SJCRH30 (cell line): ENCODE data around the gene MTM1. TPM values are rescaled to one million over a fixed set of nuclear protein-coding genes. Genes with fewer than 3 reads are reported as not detected.
A peak's percentile ranks its signal among the peaks of the same experiment; 100 is the strongest.

Experiments used
- DNase-seq, 2 experiments: peaks; one replicate each; pipeline ENCODE4 v3.0.0-alpha.2; 2015 to 2020
- H3K27ac ChIP-seq: fragments of 250-450 bp; sonication (Bioruptor Pico); 2 replicates; pipeline ENCODE4 v1.5.1; 2020; ENCODE audit warnings: mild to moderate bottlenecking, moderate library complexity
- H3K27me3 ChIP-seq: fragments of 250-450 bp; sonication (Bioruptor Pico); 2 replicates; pipeline ENCODE4 v1.5.1; 2020; ENCODE audit warnings: mild to moderate bottlenecking, moderate library complexity
- H3K36me3 ChIP-seq: fragments of 250-450 bp; sonication (Bioruptor Pico); 2 replicates; pipeline ENCODE4 v1.5.1; 2020; ENCODE audit warnings: mild to moderate bottlenecking, moderate library complexity
- H3K4me1 ChIP-seq: fragments of 250-450 bp; sonication (Bioruptor Pico); 2 replicates; pipeline ENCODE4 v1.5.1; 2020; ENCODE audit warnings: mild to moderate bottlenecking, moderate library complexity
- H3K4me3 ChIP-seq: fragments of 250-450 bp; sonication (Bioruptor Pico); 2 replicates; pipeline ENCODE4 v1.5.1; 2020; ENCODE audit warnings: mild to moderate bottlenecking, moderate library complexity
- H3K9me3 ChIP-seq: fragments of 250-450 bp; sonication (Bioruptor Pico); replicated peaks from 2 replicates; pipeline ENCODE4 v1.5.1; 2020; ENCODE audit warnings: mild to moderate bottlenecking, moderate library complexity
- total RNA-seq: library from RNA; depleted of rRNA; stranded (reverse); fragments of >200 nt; shearing (Covaris generic); gene quantifications from 2 replicates; pipeline ENCODE4 v1.2.3, GENCODE V29; 2014

The MTM1 gene
- total RNA-seq, 1 experiment from 2014 or later: 5.3 TPM

DNA sequence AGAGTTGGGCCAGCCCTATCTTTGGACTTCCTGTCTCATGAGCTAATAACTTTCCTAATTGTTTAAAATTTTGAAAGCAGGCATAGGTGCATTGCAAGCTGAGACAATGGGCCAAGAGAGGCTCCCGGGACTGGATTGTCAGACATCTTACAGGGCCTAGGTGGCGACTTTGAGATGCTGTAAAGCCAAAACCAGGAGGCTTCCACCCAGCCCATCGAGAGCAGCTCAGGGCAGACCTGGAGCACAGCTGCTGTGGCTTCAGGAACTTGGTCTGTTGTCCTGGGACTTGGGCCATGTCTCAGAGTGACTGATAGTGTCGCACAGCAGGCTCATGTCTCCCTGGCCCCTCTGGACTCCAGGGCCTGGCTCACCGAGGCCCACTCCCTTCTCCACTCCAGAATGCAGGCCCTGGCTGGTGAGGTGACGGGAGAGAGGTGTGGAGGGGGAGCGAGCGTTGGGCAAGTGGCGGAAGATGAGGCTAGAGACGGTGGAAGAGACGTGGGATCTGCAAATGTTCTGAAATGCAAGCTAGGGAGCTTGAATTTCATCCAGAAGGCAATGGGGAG is 24.1 kb upstream of the MTM1 start:
- no peaks in the 10 kb centered on the region for H3K36me3 ChIP-seq
- H3K27me3 ChIP-seq: no peaks in the 10 kb centered on the region
- no peak overlapping the region for H3K27ac ChIP-seq
- H3K9me3 ChIP-seq: no peaks in the 10 kb centered on the region
- DNase-seq: peak in 1 of 2 experiments; percentile 17
- H3K4me3 ChIP-seq: no peak overlapping the region
- no peaks in the 10 kb centered on the region for H3K4me1 ChIP-seq

DNA sequence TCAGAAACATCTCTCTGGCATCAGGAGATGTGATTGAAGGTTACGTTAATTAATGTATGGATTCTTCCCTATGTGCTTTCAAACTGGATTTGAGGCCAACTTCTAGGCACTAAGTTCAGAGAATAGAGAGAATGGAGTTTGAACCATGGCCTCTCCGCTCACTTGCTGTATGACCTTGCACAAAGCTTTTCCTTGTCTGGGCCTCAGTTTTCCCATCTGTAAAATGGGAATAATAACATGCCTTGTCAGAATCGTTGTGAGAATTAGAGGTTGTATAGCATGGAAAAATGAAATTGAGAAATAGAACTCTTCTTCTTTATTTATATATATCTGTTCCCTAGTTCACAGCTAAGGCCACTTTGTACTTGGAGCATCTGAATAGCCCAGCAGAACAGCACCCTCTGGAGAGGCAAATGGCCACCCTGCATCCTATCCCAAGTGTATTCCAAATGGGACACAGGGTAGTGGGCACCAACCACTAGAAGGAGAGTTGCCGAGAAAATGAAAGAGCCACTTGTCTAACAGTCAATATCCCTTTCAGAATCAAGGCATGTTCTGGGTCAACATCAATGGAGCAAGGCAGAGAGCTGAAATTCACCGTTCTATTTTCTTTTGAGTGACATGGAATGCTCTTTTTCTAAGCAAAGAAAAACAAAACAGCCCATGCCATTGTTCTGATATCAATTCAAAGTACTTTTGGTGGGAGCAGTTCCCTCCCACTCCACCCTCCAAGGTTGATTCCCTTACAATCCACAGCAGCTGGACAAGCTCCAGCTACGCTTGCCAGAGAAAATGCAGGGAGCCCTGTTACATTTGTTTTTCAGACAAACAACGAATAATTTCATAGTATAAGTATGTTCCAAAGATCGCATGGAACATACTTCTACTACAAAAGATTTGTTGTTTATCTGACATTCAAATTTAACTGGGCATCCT is 23.3 kb upstream of the MTM1 start:
- H3K36me3 ChIP-seq: no peaks in the 10 kb centered on the region
- no peak overlapping the region for H3K27ac ChIP-seq
- no peaks in the 10 kb centered on the region for H3K4me1 ChIP-seq
- no peaks in the 10 kb centered on the region for H3K9me3 ChIP-seq
- no peak for DNase-seq
- H3K27me3 ChIP-seq: no peaks in the 10 kb centered on the region
- H3K4me3 ChIP-seq: no peak overlapping the region

DNA sequence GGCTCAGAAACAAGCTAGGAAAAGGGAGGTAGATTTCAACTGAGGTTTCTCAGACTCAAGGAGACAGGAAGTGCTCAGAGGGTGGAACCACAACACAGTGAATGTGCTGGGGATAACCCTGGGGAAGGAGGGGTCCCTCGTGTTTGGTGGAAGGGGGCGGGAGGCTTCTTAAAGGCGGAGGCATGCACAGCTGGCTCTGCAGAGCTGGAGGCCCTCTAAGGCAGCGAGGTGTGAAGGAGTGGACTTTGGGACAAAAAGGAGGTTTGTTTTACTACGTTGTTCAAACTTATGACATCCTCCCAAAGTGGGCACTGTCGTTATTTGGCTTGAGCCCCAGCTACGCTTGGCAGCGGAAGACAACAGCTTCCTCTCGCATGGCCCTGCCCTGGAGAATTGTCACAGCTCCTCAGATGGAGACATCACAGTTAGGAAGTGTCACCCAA is 21.7 kb upstream of the MTM1 start:
- Histone ChIP-seq H3K27me3 (no peaks in the 10 kb centered on the region), H3K27ac (no peak overlapping the region), H3K4me3 (no peak overlapping the region)

DNA sequence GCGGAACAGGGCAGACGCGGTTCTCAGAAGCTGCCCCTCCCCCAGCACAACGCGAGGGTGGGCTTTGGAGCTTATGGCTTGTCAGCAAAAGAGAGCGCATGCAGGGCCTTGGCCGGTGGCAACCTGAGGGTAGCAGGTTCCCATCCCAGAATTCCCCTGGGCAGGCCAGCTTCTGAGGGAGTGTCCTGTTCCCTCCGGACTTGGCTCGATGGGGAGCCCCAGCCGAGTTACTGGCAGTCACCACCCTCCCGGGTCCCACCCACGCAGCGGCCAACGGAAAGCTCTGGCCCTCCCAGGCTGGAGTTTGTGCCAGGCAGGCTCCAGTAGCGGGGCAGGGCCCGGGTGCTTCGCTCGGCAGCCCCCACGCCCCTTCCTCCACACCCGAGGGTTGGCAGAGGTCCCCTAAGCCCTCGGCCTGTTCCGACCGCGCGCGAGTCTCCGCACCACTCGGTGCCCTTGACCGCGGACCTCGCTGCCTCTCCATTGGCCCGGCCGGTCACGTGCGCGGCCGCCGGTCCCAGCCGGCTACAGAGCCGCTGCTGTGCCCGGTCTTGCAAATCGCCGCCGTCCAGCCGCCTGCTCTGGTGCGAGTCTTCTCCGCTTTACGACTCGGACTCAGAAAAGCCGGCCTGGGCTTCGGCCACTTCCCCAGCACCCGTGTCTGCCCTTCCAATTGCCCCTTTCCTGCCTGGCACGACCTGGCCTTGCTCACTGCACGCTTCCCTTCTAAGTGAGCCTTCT is 20.9 kb upstream of the MTM1 start:
- Histone ChIP-seq H3K4me3 (no peak overlapping the region), H3K36me3 (no peaks in the 10 kb centered on the region), H3K27ac (no peak overlapping the region), H3K4me1 (no peaks in the 10 kb centered on the region), H3K9me3 (no peaks in the 10 kb centered on the region), H3K27me3 (no peaks in the 10 kb centered on the region)
- DNase-seq: no peak

More for the DNA sequence above, 21.7 kb upstream of the MTM1 start:
- no peaks in the 10 kb centered on the region for H3K9me3 ChIP-seq
- no peaks in the 10 kb centered on the region for H3K4me1 ChIP-seq
- peak; percentile 9 to 20 for DNase-seq
- no peaks in the 10 kb centered on the region for H3K36me3 ChIP-seq

DNA sequence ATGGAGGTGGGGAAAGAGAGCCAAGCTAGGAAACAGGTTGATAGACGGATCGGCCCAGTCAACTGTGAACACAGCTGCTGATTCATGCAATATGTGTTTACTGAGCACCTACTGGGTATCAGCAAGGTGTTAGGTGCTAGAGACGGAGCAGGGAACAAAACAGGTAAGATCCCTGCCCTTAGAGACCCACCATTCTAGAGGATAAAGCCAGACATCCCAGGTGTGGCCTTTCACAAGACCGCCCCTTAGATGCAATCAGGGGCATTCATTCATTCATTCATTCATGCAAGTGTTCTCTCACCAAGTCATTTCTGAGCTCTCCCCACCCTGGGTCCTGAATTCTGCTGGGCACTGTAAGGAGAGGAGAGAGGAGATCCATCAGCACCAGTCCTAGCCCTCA is 20.2 kb upstream of the MTM1 start:
- Histone ChIP-seq H3K36me3 (no peaks in the 10 kb centered on the region), H3K4me3 (no peak overlapping the region), H3K27me3 (no peaks in the 10 kb centered on the region), H3K9me3 (no peaks in the 10 kb centered on the region), H3K4me1 (no peaks in the 10 kb centered on the region), H3K27ac (no peak overlapping the region)
- DNase-seq: no peak

DNA sequence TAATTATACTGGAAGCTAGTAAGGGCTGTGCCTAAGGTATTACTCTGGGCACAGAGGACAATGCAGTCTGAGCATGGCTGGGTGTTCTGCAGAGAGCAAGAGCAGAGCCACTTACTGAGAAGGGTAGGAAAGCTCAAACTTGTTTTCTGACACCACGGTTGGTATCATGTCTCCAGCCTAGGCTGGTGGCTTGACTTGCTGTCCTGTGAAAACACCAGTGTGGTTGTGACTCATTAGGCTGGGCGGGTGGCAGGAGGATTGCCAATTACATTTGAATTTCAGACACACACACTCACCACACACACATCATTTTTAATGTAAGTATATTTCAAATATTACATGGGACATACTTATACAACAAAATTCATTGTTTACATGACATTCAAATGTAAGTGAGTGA is 19.7 kb upstream of the MTM1 start:
- Histone ChIP-seq H3K36me3 (no peaks in the 10 kb centered on the region), H3K27me3 (no peaks in the 10 kb centered on the region), H3K27ac (no peak overlapping the region), H3K4me1 (no peaks in the 10 kb centered on the region), H3K9me3 (no peaks in the 10 kb centered on the region), H3K4me3 (no peak overlapping the region)
- DNase-seq: no peak

DNA sequence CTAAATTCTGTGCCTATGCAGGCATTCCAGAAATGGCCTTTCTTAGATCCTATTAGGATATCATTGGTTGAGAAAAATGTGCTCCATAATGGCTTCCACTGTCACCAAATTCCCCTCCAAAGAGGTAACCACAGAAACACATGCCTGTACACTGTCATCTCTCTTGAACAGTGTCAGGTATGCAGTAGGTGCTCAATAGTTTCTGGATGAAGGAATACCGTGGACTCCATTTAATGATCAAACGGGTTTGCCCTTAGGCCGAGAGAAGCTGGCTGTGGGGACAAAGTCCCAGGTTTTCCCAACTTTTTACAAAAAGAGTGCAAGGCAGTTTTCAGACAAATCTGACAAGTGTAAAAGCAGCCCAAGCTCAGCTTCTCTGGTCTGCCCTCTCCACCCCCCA is 16.5 kb upstream of the MTM1 start:
- no peak for DNase-seq
- Histone ChIP-seq H3K27me3 (no peaks in the 10 kb centered on the region), H3K4me1 (no peaks in the 10 kb centered on the region), H3K36me3 (no peaks in the 10 kb centered on the region), H3K4me3 (no peak overlapping the region), H3K27ac (no peak overlapping the region), H3K9me3 (no peaks in the 10 kb centered on the region)

DNA sequence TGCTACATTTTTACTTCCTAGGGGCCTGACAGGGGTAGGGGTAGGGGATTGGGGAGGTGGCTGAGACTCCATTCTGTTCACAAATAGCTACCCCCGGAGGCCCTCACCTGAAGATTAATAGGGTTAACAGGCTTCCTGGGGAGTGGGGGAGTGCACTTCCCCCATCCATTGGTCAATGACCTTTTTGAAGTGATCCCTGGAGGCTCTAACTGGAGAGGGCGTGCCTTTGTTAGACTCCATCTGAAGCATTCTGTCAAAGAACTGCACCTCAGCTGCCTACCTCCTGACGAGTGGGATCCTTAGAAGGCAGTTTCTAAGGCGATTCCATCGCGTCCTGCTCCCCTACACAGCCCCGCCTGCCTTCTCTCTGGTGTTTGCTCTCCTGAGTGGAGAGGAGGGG is 10.0 kb upstream of the MTM1 start:
- no peaks in the 10 kb centered on the region for H3K27me3 ChIP-seq

DNA sequence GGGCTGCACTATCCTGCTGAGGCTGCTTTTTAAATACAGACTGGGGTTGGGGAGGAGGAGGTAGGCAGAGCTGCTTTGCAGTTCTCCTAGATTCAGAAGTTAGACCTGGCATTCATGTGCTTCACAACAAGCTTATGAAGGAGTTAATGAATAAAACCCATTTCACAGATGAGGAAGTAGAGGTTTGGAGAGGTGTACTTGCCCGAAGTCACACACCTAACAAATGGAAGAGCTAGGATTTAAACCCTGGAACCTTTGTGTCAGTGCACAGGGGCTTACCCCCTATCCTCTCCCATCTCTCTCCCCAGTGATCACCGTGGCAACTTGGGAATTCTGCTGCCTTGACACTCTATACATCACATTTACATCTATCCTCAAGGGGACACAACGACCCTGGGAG is 3.6 kb upstream of the MTM1 start:
- Histone ChIP-seq H3K4me1 (peaks cover 2% of the 10 kb centered on the region; the same call in 1 of the 2 replicates), H3K27me3 (no peaks in the 10 kb centered on the region), H3K9me3 (no peaks in the 10 kb centered on the region), H3K27ac (no peak overlapping the region), H3K4me3 (no peak overlapping the region), H3K36me3 (no peaks in the 10 kb centered on the region)
- DNase-seq: no peak

More for the DNA sequence above, 10.0 kb upstream of the MTM1 start:
- 0 out of 2 replicates have a peak overlapping the region, but pooled peaks have one; percentile 23 for H3K27ac ChIP-seq
- H3K4me1 ChIP-seq: no peaks in the 10 kb centered on the region
- peak overlapping the region; percentile 21 for H3K4me3 ChIP-seq
- no peaks in the 10 kb centered on the region for H3K9me3 ChIP-seq
- peak in 1 of 2 experiments; percentile 27 for DNase-seq
- no peaks in the 10 kb centered on the region for H3K36me3 ChIP-seq

DNA sequence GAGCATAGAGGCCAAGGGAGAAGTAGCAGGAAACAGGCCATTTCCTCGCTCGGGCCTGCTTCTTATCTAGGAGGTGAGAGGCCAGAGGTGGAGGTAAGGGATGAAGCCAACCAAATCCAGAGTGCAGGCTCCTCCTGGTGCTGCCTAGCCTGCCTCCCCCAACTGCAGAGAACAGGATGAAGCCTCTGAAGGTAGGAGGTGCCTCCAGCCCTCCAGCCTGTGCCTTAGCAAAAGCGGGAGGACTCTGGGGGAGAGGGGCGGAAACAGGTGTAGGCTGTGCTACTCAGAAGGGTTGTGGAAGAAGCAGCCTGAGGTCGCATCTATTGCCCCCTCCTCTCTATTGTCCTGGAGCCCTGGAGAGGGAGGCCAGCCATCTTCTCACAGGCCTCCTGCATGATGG is 2.9 kb upstream of the MTM1 start:
- H3K9me3 ChIP-seq: no peaks in the 10 kb centered on the region
- H3K36me3 ChIP-seq: no peaks in the 10 kb centered on the region
- peaks cover 2% of the 10 kb centered on the region; the same call in 1 of the 2 replicates for H3K4me1 ChIP-seq
- H3K27me3 ChIP-seq: no peaks in the 10 kb centered on the region
- H3K27ac ChIP-seq: no peak overlapping the region
- DNase-seq: peak; percentile 48 to 57
- H3K4me3 ChIP-seq: no peak overlapping the region

DNA sequence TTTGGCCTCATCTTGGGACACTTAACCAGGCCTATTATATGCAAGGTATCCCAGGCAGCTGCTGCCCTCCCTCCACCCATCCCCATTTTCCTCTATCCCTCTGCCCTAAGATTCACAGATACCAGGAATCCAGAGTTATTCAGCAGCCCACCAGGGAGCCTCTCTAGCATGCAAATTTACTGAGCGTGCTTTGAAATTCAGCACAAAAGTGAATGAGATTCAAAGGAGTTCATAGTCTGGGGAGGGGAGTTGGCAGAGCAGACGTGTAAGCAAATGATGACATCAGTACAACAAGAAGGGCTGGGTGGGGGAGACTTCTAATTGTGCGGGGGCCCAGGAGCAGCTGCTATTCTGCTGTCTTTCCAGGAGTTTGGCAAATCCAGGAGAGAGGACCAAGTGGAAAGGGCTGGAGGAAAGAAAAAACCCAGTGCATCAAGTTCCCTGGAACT is 1.7 kb upstream of the MTM1 start:
- Histone ChIP-seq H3K27ac (peak overlapping the region; percentile 22; the same call in 1 of the 2 replicates), H3K4me1 (peaks cover 2% of the 10 kb centered on the region; the same call in 1 of the 2 replicates), H3K36me3 (no peaks in the 10 kb centered on the region), H3K4me3 (no peak overlapping the region), H3K9me3 (no peaks in the 10 kb centered on the region), H3K27me3 (no peaks in the 10 kb centered on the region)
- DNase-seq: peak; percentile 62 to 78

DNA sequence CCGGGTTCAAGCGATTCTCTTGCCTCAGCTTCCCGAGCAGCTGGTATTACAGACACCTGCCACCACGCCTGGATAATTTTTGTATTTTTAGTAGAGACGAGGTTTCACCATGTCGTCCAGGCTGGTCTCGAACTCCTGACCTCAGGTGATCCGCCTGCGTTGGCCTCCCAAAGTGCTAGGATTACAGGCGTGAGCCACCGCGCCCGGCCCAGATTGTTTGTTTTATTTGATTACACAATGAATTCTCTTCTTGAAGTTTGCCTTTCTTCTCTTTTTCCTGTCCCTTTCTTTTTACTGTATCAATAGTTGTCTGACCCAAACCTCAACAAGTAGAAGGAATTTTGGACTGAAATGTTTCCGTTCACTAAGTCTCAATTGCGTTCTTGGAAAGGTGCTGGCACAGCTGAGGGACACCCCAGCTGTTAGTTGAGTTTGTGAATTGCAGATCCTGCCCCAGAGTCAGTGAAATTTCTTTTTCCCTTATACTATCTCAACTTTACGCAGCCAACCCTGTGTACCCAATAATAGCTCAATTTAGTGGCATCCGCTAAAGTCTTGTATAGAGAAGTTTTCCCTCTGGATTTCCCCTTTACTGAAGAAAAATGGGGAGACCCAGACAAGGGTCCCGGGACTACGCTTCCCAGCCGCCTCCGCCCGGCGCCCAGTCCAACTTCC is 639 bp upstream of the MTM1 start:
- Histone ChIP-seq H3K9me3 (no peaks in the 10 kb centered on the region), H3K27ac (peak overlapping the region; percentile 27; the same call in 1 of the 2 replicates), H3K36me3 (no peaks in the 10 kb centered on the region), H3K27me3 (no peaks in the 10 kb centered on the region), H3K4me1 (peaks cover 2% of the 10 kb centered on the region; the same call in 1 of the 2 replicates), H3K4me3 (peak overlapping the region; percentile 45)
- DNase-seq: no peak

DNA sequence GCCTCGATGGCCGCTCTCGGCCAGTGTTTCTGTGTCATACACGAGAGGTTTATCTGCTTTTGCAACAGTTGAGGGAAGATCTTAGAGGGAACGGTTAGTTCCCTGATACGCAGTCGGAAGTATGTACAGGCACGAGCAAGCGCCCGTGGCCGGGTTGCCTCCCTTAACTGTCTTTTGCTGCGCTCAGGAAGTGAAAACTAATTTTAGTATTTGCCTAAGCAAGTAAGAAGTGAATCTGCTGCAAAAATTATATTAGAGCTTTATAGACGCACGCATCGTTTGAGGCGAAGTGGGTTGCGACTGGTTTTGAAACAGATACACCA is 695 bp downstream of the MTM1 start:
- Histone ChIP-seq H3K27me3 (no peaks in the 10 kb centered on the region), H3K4me3 (peak overlapping the region; percentile 91), H3K27ac (peak overlapping the region; percentile 12; the same call in 1 of the 2 replicates), H3K4me1 (peaks cover 2% of the 10 kb centered on the region; the same call in 1 of the 2 replicates), H3K9me3 (no peaks in the 10 kb centered on the region), H3K36me3 (no peaks in the 10 kb centered on the region)
- no peak for DNase-seq

DNA sequence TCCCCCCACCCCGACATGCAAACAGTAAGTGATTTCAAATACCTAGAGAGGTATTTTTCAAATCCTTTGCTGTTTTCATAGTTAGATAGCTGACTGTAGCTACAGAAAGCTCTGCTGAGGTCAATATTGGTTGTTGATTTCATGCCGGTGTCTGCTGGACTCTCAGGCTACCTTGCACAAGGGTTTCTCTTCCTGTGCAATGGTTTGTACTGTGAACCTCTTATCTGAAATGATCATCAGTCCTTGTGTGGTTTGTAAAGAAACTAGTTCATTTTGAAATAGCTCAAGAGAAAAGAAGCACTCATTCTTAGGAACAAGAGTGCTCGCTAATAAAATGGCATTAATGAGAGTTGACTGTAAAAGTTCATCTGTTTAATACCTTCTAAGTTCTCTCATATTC is 2.1 kb downstream of the MTM1 start:
- Histone ChIP-seq H3K4me3 (no peak overlapping the region), H3K27ac (no peak overlapping the region)

More for the DNA sequence above, 2.1 kb downstream of the MTM1 start:
- Histone ChIP-seq H3K36me3 (no peaks in the 10 kb centered on the region), H3K9me3 (no peaks in the 10 kb centered on the region), H3K27me3 (no peaks in the 10 kb centered on the region), H3K4me1 (peaks cover 2% of the 10 kb centered on the region; the same call in 1 of the 2 replicates)
- DNase-seq: no peak
